ENCODE measurements around the gene MAP4. TPM values are rescaled to one million over a fixed set of nuclear protein-coding genes. Genes with fewer than 3 reads are reported as not detected.

MAP4 gene
- total RNA-seq, 4 donors from 2014 or later: 214 to 351 (median 231) TPM

GRCh38 chr3:48030188-48030587, 14.0 kb upstream of the MAP4 start:
- peaks cover 0 to 89% (median 10%) of the 10 kb centered on the region in 3 donors for H3K4me1 ChIP-seq
- 55% methylated on average over 3 of the region's 3 CpGs; no CpG with 5 or more reads in 1 of the 2 donors for WGBS, 2 donors (ENCODE audit: low coverage in 1 of 2)

GRCh38 chr3:48026951-48027908, 11.0 kb upstream of the MAP4 start:
- H3K36me3 ChIP-seq: no peaks in the 10 kb centered on the region
- no peak for ATAC-seq
- H3K4me3 ChIP-seq: no peak overlapping the region
- WGBS, 2 donors (ENCODE audit: low coverage in 1 of 2): 73 to 75% methylated on average over 4 to 9 of the region's 10 CpGs
- H3K27me3 ChIP-seq: no peaks in the 10 kb centered on the region
- no peaks in the 10 kb centered on the region for H3K9me3 ChIP-seq
- TF ChIP-seq EP300 (IDR thresholded peaks at IDR 0.05) (no peak), POLR2A (IDR thresholded peaks at IDR 0.05) (no peak), POLR2AphosphoS5 (IDR thresholded peaks at IDR 0.05) (no peak), CTCF (IDR thresholded peaks at IDR 0.05) (no peak)
- H3K27ac ChIP-seq: no peak overlapping the region
- peaks cover 0 to 88% (median 4%) of the 10 kb centered on the region in 3 donors for H3K4me1 ChIP-seq

More at GRCh38 chr3:48030188-48030587, 14.0 kb upstream of the MAP4 start:
- H3K27ac ChIP-seq: no peak overlapping the region
- H3K27me3 ChIP-seq: no peaks in the 10 kb centered on the region
- H3K4me3 ChIP-seq: no peak overlapping the region
- H3K9me3 ChIP-seq: no peaks in the 10 kb centered on the region
- H3K36me3 ChIP-seq: no peaks in the 10 kb centered on the region
- no peak for ATAC-seq
- TF ChIP-seq POLR2A (IDR thresholded peaks at IDR 0.05): no peak
- no peak for TF ChIP-seq EP300 (IDR thresholded peaks at IDR 0.05)
- no peak for TF ChIP-seq CTCF (IDR thresholded peaks at IDR 0.05)
- no peak for TF ChIP-seq POLR2AphosphoS5 (IDR thresholded peaks at IDR 0.05)

GRCh38 chr3:48026098-48026497, 9.9 kb upstream of the MAP4 start:
- no peaks in the 10 kb centered on the region for H3K27me3 ChIP-seq

GRCh38 chr3:48024401-48024800, 8.2 kb upstream of the MAP4 start:
- WGBS, 2 donors (ENCODE audit: low coverage in 1 of 2): 9 to 36% methylated on average over 1 of the region's 1 CpG
- ATAC-seq: no peak
- TF ChIP-seq EP300 (IDR thresholded peaks at IDR 0.05) (no peak), CTCF (IDR thresholded peaks at IDR 0.05) (no peak), POLR2AphosphoS5 (IDR thresholded peaks at IDR 0.05) (no peak), POLR2A (IDR thresholded peaks at IDR 0.05) (no peak)

More at GRCh38 chr3:48026098-48026497, 9.9 kb upstream of the MAP4 start:
- Histone ChIP-seq H3K4me3 (no peak overlapping the region), H3K27ac (no peak overlapping the region), H3K36me3 (no peaks in the 10 kb centered on the region), H3K9me3 (no peaks in the 10 kb centered on the region), H3K4me1 (peaks cover 0 to 80% (median 4%) of the 10 kb centered on the region in 3 donors)
- WGBS, 2 donors (ENCODE audit: low coverage in 1 of 2): 46 to 62% methylated on average over 2 of the region's 2 CpGs
- TF ChIP-seq POLR2A (IDR thresholded peaks at IDR 0.05) (no peak), POLR2AphosphoS5 (IDR thresholded peaks at IDR 0.05) (no peak), EP300 (IDR thresholded peaks at IDR 0.05) (no peak), CTCF (IDR thresholded peaks at IDR 0.05) (no peak)
- ATAC-seq: no peak

More at GRCh38 chr3:48024401-48024800, 8.2 kb upstream of the MAP4 start:
- H3K9me3 ChIP-seq: no peaks in the 10 kb centered on the region
- H3K4me3 ChIP-seq: no peak overlapping the region
- H3K36me3 ChIP-seq: no peaks in the 10 kb centered on the region
- H3K27ac ChIP-seq: no peak overlapping the region
- peaks cover 0 to 78% (median 4%) of the 10 kb centered on the region in 3 donors for H3K4me1 ChIP-seq
- H3K27me3 ChIP-seq: no peaks in the 10 kb centered on the region

Measured in gastroesophageal sphincter (tissue), 4 donors.